GM12878 (cell line): ENCODE data around the gene RASSF6. TPM values are rescaled to one million over a fixed set of nuclear protein-coding genes. Genes with fewer than 3 reads are reported as not detected.

Experiments used
- ATAC-seq: fragments of 200-7000 bp; cut with Tn5 transposase; 3 replicates; pipeline ENCODE4 v1.9.1; 2020; ENCODE audit warnings: mild to moderate bottlenecking, moderate library complexity
- BruUV-seq: library from RNA; stranded (reverse); fragments of 400-500 nt; replicated peaks from 2 replicates; lab custom pipeline; 2021; lab: Mats Ljungman, UMichigan
- CTCF ChIA-PET: fragments of 300-600 bp; sonication (Branson Sonifier 250); formaldehyde crosslinking; extraction: SDS; loops from one replicate; lab custom pipeline; 2021; ENCODE audit warnings: inconsistent platforms; lab: Yijun Ruan, JAX
- POLR2A ChIA-PET: fragments of 350-600 bp; formaldehyde crosslinking; extraction: SDS; loops from one replicate; lab custom pipeline; 2021; ENCODE audit warnings: inconsistent platforms; lab: Charles Lee
- RAD21 ChIA-PET: fragments of 300-600 bp; sonication (Branson Sonifier 250); formaldehyde crosslinking; loops from one replicate; lab custom pipeline; 2023; ENCODE audit warnings: antibody characterized with exemption; ENCODE audit not compliant: unreplicated experiment; lab: Charles Lee
- SMC1A ChIA-PET: fragments of 300-600 bp; sonication (Branson Sonifier 250); formaldehyde crosslinking; loops from one replicate; lab custom pipeline; 2023; ENCODE audit not compliant: unreplicated experiment, uncharacterized antibody; lab: Charles Lee
- DNase-seq: peaks from one replicate; pipeline ENCODE4 v3.0.0-alpha.2; 2011; ENCODE audit warnings: low read depth, low spot score
- FAIRE-seq: peaks from 3 replicates; lab custom pipeline; 2011; peaks lifted over from hg19 to GRCh38; lab: Jason Lieb, UNC
- H2AFZ ChIP-seq: 2 replicates; pipeline ENCODE4 v1.6.0; 2011; ENCODE audit warnings: low read depth, low read length, control low read depth; ENCODE audit not compliant: control insufficient read depth
- H3K27ac ChIP-seq: 2 replicates; pipeline ENCODE4 v1.5.1; 2011; ENCODE audit warnings: control low read depth; ENCODE audit not compliant: control insufficient read depth, insufficient read depth
- H3K27me3 ChIP-seq, 2 experiments: replicated peaks in 1 of 2; 2 replicates each; pipeline versions ENCODE4 v1.6.0 to v1.6.1; 2011; ENCODE audit warnings: low read length in 1 of 2; ENCODE audit not compliant: control insufficient read depth in 2 of 2, insufficient read depth in 2 of 2
- H3K36me3 ChIP-seq, 2 experiments: 2 replicates each; pipeline ENCODE4 v1.5.1; 2011; ENCODE audit warnings: low read length in 1 of 2; ENCODE audit not compliant: control insufficient read depth in 2 of 2, insufficient read depth in 2 of 2
- H3K4me1 ChIP-seq: 2 replicates; pipeline ENCODE4 v1.6.1; 2011; ENCODE audit warnings: mild to moderate bottlenecking, low read length, moderate library complexity, mixed read lengths; ENCODE audit not compliant: control insufficient read depth, insufficient read depth
- H3K4me2 ChIP-seq: 2 replicates; pipeline ENCODE4 v1.6.0; 2011; ENCODE audit warnings: control low read depth; ENCODE audit not compliant: control insufficient read depth, insufficient read depth
- H3K4me3 ChIP-seq: fragments of 200-600 bp; sonication (generic); 2 replicates; pipeline ENCODE4 v1.5.1; 2016
- H3K79me2 ChIP-seq: 2 replicates; pipeline ENCODE4 v1.6.0; 2011; ENCODE audit warnings: low read length; ENCODE audit not compliant: control insufficient read depth, insufficient read depth
- H3K9ac ChIP-seq: 2 replicates; pipeline ENCODE4 v1.8.0; 2011; ENCODE audit warnings: low read length, control low read depth, mixed read lengths; ENCODE audit not compliant: control insufficient read depth, insufficient read depth
- H3K9me3 ChIP-seq: replicated peaks from 3 replicates; pipeline ENCODE4 v1.5.1; 2011; ENCODE audit warnings: mild to moderate bottlenecking, low read length; ENCODE audit not compliant: control insufficient read depth, insufficient read depth
- H4K20me1 ChIP-seq: 2 replicates; pipeline ENCODE4 v1.6.0; 2011; ENCODE audit not compliant: control insufficient read depth, insufficient read depth
- CTCF ChIP-seq, 3 experiments: IDR thresholded peaks in 2 of 3; conservative IDR thresholded peaks in 1 of 3; 2 replicates each; pipeline ENCODE4 v1.5.1; 2011; ENCODE audit warnings: low read depth in 3 of 3, low read length in 3 of 3, mild to moderate bottlenecking in 3 of 3, control low read depth in 2 of 3, moderate library complexity in 2 of 3, inconsistent platforms in 1 of 3, mixed read lengths in 1 of 3; ENCODE audit not compliant: control insufficient read depth in 2 of 3, insufficient read depth in 1 of 3; ENCODE audit errors: extremely low read depth in 1 of 3
- IKZF1 ChIP-seq: fragments of 450-650 bp; conservative IDR thresholded peaks from 2 replicates; pipeline ENCODE4 v1.6.1; 2017; ENCODE audit warnings: antibody characterized with exemption, mild to moderate bottlenecking
- MLLT1 ChIP-seq: fragments of 450-650 bp; IDR thresholded peaks from 2 replicates; pipeline ENCODE4 v1.6.1; 2016; ENCODE audit warnings: mild to moderate bottlenecking
- MXI1 ChIP-seq: fragments of 150-350 bp; IDR thresholded peaks from 2 replicates; pipeline ENCODE4 v1.6.1; 2011; ENCODE audit warnings: low read depth, mild to moderate bottlenecking, inconsistent platforms, low read length, improper control_type of control experiment
- SMARCA5 ChIP-seq: fragments of 450-650 bp; IDR thresholded peaks from 2 replicates; pipeline ENCODE4 v1.6.1; 2017; ENCODE audit warnings: mild to moderate bottlenecking
- USF2 ChIP-seq: IDR thresholded peaks from 2 replicates; pipeline ENCODE4 v1.6.1; 2011; ENCODE audit warnings: low read depth, low read length, improper control_type of control experiment, borderline replicate concordance
- WGBS: methylation state at CpG from one replicate; pipeline ENCODE4 v1.1.6; 2016; ENCODE audit warnings: low lambda C conversion rate; ENCODE audit not compliant: insufficient replicate concordance, insufficient coverage; ENCODE audit errors: missing lambda C conversion rate; 5-methylcytosine and 5-hydroxymethylcytosine counted together
- in situ Hi-C: fragments of 300-500 bp; cut with MboI; formaldehyde crosslinking; loops from 9 replicates; pipeline ENCODE4 v1.14.3; 2018; ENCODE audit warnings: mixed read lengths
- intact Hi-C: fragments of 100-400 bp; cut with micrococcal nuclease; formaldehyde crosslinking; loops from one replicate; pipeline ENCODE4 v1.14.2; 2022; ENCODE audit not compliant: unreplicated experiment
- polyA plus RNA-seq, 11 experiments: library from polyadenylated mRNA; depleted of rRNA in 4 of 11; unstranded in 6 of 11; stranded (reverse) in 5 of 11; fragments of >200 nt; fragmentation: Nextera tagmentation in 4 of 11; fragmentation: Illumina TruSeq in 1 of 11; extraction: Ambion mirVana in 4 of 11; extraction: Trizol in 1 of 11; gene quantifications; 1 replicate in 1 of 11; 2 replicates in 10 of 11; pipeline versions ENCODE4 v1.2.1 to v1.2.3, GENCODE V29; 2011 to 2016; ENCODE audit warnings: inconsistent platforms in 2 of 11, missing spikeins in 2 of 11, low read depth in 1 of 11
- total RNA-seq, 4 experiments: library from RNA; depleted of rRNA in 3 of 4; stranded (reverse); fragments of >200 nt in 3 of 4; fragmentation: Illumina TruSeq in 1 of 4; extraction: Trizol in 1 of 4; gene quantifications; 2 replicates each; pipeline versions ENCODE4 v1.2.1 to v1.2.3, GENCODE V29; 2013 to 2021

Gene RASSF6
- total and polyA plus RNA-seq, 10 of the 15 experiments (the other 5 are each of a cell fraction or from before 2014, with no cell fraction given) = 0.28 to 2.9 (median 0.54) TPM

DNA sequence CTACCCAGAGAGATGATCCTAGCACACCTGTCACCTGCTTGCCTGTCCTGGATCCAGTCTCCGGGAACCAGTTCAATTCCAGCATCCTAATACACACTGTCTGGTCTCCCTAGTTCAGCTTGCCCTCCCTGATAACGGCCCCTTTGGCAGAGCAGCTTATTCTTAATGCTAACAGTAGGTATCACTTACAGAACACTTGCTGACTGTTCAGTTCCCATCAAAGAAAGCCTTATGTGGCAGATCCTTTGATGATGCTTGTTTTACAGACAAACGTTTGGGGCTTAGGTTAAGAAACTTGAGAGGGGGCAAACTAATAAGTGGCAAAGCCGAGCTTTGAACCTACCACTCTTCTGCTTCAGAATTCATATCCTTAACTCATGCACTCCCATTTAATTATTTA is 890 bp downstream of the RASSF6 start:
- ChIA-PET SMC1A (interaction anchor here (1.0 to 13.0 kb wide), 11 partner anchors 10 to 360 kb away, joined by 3 to 146 read pairs (median 10); partner anchors contain the start of gene ANKRD17), RAD21 (interaction anchor here (0.8 to 3.1 kb wide), 10 partner anchors 9 to 82 kb away, joined by 3 to 30 read pairs (median 10); no protein-coding TSS in a partner anchor), CTCF (interaction anchor here (0.6 to 3.5 kb wide), 13 partner anchors 10 to 826 kb away, joined by 3 to 17 read pairs (median 6); no protein-coding TSS in a partner anchor), POLR2A (interaction anchor here (0.7 to 5.3 kb wide), 6 partner anchors 10 to 45 kb away, joined by 3 to 52 read pairs (median 3); no protein-coding TSS in a partner anchor)
- intact Hi-C loops (no loop called here), in situ Hi-C loops (loop anchor here (5.0 to 25.0 kb wide), 2 partner anchors 33 to 1507 kb away; no protein-coding TSS in a partner anchor)
- peak; percentile 8 for ATAC-seq
- H3K27me3 ChIP-seq = no peaks in the 10 kb centered on the region
- H3K4me2 ChIP-seq = no peak overlapping the region
- peak; percentile 62 for FAIRE-seq
- H3K36me3 ChIP-seq = no peaks in the 10 kb centered on the region
- H3K9me3 ChIP-seq = no peaks in the 10 kb centered on the region
- no peaks in the 10 kb centered on the region for H4K20me1 ChIP-seq
- H3K9ac ChIP-seq = no peak overlapping the region
- H3K27ac ChIP-seq = no peak overlapping the region
- no peak for DNase-seq
- H3K79me2 ChIP-seq = no peaks in the 10 kb centered on the region
- H3K4me1 ChIP-seq = no peaks in the 10 kb centered on the region
- H3K4me3 ChIP-seq = no peak overlapping the region
- BruUV-seq = TSS peak; percentile 66
- 62% methylated on average over 4 of the region's 4 CpGs for WGBS
- TF ChIP-seq USF2 = no peak
- TF ChIP-seq MXI1 = no peak
- TF ChIP-seq, all 136 proteins: peak for 0
- no peak overlapping the region for H2AFZ ChIP-seq

- Histone ChIP-seq H3K27ac (no peak overlapping the region), H3K4me2 (peak overlapping the region; percentile 57; the same call in 1 of the 2 replicates), H3K79me2 (no peaks in the 10 kb centered on the region), H3K36me3 (no peaks in the 10 kb centered on the region), H4K20me1 (no peaks in the 10 kb centered on the region), H3K9me3 (no peaks in the 10 kb centered on the region), H3K4me1 (no peaks in the 10 kb centered on the region), H3K27me3 (no peaks in the 10 kb centered on the region), H2AFZ (peak overlapping the region; percentile 9), H3K9ac (no peak overlapping the region; the same call in 1 of the 2 replicates), H3K4me3 (no peak overlapping the region)
- intact Hi-C loops (no loop called here), in situ Hi-C loops (loop anchor here (5.0 to 25.0 kb wide), 2 partner anchors 35 to 1505 kb away; no protein-coding TSS in a partner anchor)
- POLR2A ChIA-PET = interaction anchor here (1.9 to 5.3 kb wide), 3 partner anchors 12 to 28 kb away, joined by 7 to 52 read pairs (median 10); no protein-coding TSS in a partner anchor
- TF ChIP-seq SMARCA5 = no peak
- peak in 1 of 3 experiments; percentile 10; a peak in 1 of 6 replicates for TF ChIP-seq CTCF (IDR thresholded peaks at IDR 0.05 in 2 of 3, conservative IDR thresholded peaks at IDR 0.05 in 1 of 3; ENCODE audit: control insufficient read depth in 2 of 3, extremely low read depth in 1 of 3, insufficient read depth in 1 of 3, low read depth in 3 of 3, low read length in 3 of 3)
- 0 out of 2 replicates have a peak, but pooled peaks have one; percentile 17 for TF ChIP-seq IKZF1
- TF ChIP-seq MLLT1 = 0 out of 2 replicates have a peak, but pooled peaks have one; percentile 19
- RAD21 ChIA-PET = interaction anchor here (1.6 to 5.5 kb wide), 5 partner anchors 12 to 44 kb away, joined by 4 to 39 read pairs (median 21); no protein-coding TSS in a partner anchor
- FAIRE-seq (no peak), DNase-seq (no peak), ATAC-seq (peak; percentile 46)
- BruUV-seq = no TSS peak
- CTCF ChIA-PET = interaction anchor here (0.6 to 2.5 kb wide), 10 partner anchors 8 to 44 kb away, joined by 3 to 14 read pairs (median 4); no protein-coding TSS in a partner anchor
- SMC1A ChIA-PET = interaction anchor here (1.5 to 13.0 kb wide), 6 partner anchors 12 to 37 kb away, joined by 5 to 146 read pairs (median 13); no protein-coding TSS in a partner anchor
- WGBS = 50% methylated on average over 6 of the region's 6 CpGs
These were observed 3.0 kb downstream of the RASSF6 start for GRCh38 chr4:73617256-73617655.
